ENCODE results near the gene TBC1D3H. TPM values are rescaled to one million over a fixed set of nuclear protein-coding genes. Genes with fewer than 3 reads are reported as not detected.
A peak's percentile ranks its signal among the peaks of the same experiment; 100 is the strongest.
"Not testable (repeated sequence)": the region's sequence is repeated elsewhere in the genome, so short reads cannot be mapped to it uniquely, and the experiment has no call there.

The TBC1D3H gene
- not detected for total RNA-seq

DNA sequence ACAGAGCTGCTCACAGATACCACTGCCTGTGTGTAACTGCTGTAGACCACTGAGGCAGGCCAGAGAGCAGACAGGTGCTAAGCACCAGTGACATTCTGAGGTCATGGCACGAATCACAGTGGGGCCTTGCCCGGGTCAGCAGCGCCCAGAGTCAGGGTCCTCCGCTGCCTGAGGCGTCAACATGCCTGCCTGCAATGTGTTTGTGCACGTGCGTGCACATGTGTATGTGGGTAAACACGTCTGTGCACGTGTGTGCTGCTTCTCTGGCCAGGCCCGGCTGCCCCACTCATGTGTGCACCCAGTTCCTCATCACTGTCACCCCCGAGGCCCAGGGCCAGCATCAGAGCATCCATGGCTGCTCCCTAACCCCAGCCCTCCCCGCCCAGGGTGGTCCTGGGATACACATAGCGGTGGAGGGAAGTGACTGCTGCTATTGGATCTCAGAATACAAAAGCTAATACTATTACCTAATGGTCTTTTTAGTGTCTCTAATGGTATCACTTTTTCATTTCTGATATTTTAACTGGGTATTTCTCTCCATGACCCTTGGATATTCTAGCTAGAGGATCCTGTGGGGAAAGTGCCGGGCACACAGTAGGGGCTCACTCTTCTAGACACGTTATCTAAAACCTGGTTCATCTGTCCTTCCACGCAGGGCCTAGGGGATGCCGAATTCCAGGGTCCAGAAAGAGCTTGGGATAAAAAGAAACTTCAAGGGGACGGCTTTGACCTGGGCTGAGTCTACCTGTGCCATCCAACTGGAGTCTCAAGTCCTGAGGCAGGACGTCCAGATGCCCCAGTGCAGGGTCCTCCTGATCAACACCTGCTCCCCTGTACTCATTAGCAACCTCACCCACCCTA lies at the start of gene TBC1D3H:
Gene TBC1D3H, minus strand, starts transcription at position 51 of the 861 bp plus-strand sequence. CDS start 1,540 bp downstream, outside the sequence.
- peak; percentile 3 for DNase-seq
- H3K4me1 Mint-ChIP-seq (ENCODE audit: low read depth); H3K4me3 Mint-ChIP-seq; ATAC-seq; H3K27me3 Mint-ChIP-seq (ENCODE audit: low read depth); H3K9me3 Mint-ChIP-seq; H3K36me3 Mint-ChIP-seq (ENCODE audit: insufficient read depth): not testable (repeated sequence)

DNA sequence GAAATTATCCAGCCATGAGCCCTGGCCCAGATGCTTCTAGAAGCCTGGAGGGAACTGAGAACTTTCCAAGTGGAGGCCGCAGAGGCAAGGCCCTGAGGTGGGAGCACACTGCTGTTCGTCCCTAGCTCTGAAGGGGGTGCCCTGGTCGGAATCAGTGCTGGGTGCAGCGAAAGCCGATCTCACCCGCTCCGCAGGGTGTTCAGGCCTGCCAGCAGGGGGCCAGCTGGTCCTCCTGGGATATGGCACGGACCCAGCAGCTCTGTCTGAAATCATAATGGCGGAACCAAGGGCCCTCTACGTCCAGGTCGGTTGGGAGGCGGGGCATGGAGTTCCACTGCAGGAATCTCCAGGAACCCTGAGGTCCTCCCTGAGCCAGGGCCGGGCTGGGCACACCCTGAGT lies 40.7 kb upstream of the TBC1D3H start:
- H3K4me3 Mint-ChIP-seq; H3K4me1 Mint-ChIP-seq (ENCODE audit: low read depth): not testable (repeated sequence)

DNA sequence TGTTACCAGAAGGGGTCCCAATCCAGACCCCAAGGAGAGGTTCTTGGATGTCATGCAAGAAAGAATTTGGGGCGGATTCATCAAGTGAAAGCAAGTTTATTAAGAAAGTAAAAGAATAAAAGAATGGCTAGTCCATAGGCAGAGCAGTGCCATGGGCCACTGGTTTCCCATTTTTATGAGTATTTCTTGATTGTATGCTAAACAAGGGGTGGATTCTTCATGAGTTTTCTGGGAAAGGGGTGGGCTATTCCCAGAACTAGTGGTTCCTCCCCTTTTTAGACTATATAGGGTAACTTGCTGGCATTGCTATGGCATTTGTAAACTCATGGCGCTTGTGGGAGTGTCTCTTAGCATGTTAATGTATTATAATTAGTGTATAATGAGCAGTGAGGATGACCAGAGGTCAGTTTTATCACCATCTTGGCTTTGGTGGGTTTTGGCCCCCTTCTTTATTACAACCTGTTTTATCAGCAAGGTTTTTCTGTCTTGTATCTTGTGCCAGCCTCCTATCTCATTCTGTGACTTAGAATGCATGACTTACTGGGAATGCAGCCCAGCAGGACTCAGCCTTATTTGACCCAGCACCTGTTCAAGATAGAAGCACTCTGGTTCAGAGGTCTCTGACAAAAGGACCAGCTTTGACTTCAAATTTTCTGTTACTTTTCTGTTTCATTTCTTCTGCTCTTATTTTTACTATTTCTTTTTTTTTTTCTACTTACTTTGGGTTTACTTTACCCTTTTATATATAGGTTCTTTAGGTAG lies 27.1 kb upstream of the TBC1D3H start:
- not testable (repeated sequence) for H3K4me1 Mint-ChIP-seq (ENCODE audit: low read depth); H3K9me3 Mint-ChIP-seq; ATAC-seq; H3K4me3 Mint-ChIP-seq; DNase-seq; H3K27me3 Mint-ChIP-seq (ENCODE audit: low read depth); H3K36me3 Mint-ChIP-seq (ENCODE audit: insufficient read depth)

More for the DNA sequence above, 40.7 kb upstream of the TBC1D3H start:
- H3K9me3 Mint-ChIP-seq; DNase-seq; H3K36me3 Mint-ChIP-seq (ENCODE audit: insufficient read depth); ATAC-seq; H3K27me3 Mint-ChIP-seq (ENCODE audit: low read depth): not testable (repeated sequence)

DNA sequence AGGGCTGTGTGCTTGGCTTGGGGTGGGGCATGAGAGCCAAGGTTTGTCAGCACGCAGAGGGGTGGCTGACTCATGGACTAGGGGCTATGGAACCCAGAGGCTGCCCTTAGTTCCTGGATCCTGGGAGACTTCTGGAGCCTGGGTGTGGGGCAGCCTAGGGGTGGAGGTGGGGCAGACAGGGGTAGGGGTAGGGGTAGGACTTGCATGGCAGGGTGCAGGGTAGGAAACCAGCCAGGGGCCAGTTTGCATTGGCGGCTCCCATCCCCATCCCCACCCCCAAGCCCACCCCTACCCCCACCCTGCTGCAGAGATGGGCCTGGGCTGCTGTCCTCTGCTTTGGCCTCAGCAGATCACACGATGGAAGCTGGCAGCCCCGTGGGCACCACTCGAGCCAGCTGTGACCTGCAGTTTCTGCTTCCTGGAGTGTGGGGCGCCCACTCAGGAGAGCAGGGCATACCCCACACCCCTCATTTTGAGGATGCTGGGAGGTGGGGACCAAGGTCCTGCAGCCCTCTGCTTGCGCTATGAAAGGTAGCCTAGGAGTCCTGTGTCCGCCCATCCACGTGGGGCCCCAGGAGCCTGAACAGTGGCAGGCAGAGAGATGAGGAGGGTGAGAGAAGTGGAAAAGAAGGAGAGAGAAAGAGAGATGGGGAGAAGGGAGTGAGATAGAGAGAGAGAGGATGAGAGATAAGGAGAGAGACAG lies 2.9 kb upstream of the TBC1D3H start:
- H3K4me1 Mint-ChIP-seq (ENCODE audit: low read depth); ATAC-seq; H3K9me3 Mint-ChIP-seq; H3K4me3 Mint-ChIP-seq; H3K27me3 Mint-ChIP-seq (ENCODE audit: low read depth); DNase-seq; H3K36me3 Mint-ChIP-seq (ENCODE audit: insufficient read depth): not testable (repeated sequence)

DNA sequence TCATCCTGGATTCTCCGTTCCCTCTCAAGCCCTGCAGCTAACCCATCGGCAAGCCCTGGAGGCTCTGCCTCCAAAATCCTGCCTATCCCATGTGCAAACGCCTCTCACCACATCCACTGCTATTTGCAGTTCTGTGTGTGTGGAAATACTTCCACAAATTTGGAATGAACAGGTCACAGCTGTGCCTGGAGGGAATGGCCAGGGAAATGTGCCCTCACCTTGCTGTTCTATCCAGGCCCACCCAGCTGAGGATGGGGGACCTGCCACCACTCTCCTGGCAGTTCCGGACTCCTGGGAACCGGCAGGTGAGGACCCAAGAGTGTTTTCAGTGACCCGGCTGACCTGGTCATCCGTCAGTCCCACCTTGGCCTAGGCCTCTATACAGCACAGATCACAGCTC lies 12.3 kb downstream of the TBC1D3H start:
- DNase-seq; H3K9me3 Mint-ChIP-seq; H3K27me3 Mint-ChIP-seq (ENCODE audit: low read depth); H3K36me3 Mint-ChIP-seq (ENCODE audit: insufficient read depth); H3K4me3 Mint-ChIP-seq; ATAC-seq; H3K4me1 Mint-ChIP-seq (ENCODE audit: low read depth): not testable (repeated sequence)

DNA sequence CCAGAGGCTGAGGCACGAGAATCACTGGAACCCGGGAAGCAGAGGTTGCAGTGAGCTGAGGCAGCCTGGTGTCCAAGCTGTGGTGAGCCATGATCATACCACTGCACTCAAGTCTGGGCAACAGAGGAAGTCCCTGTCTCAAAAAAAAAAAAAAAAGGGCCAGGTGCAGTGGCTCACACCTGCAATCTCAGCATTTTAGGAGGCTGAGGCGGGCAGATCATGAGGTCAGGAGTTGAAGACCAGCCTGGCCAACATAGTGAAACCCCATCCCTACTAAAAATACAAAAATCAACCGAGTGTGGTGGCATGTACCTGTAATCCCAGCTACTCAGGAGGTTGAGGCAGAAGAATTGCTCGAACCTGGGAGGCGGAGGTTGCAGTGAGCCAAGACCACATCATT lies 25.7 kb downstream of the TBC1D3H start:
- H3K27me3 Mint-ChIP-seq (ENCODE audit: low read depth); H3K36me3 Mint-ChIP-seq (ENCODE audit: insufficient read depth); DNase-seq; H3K4me3 Mint-ChIP-seq; H3K9me3 Mint-ChIP-seq; H3K4me1 Mint-ChIP-seq (ENCODE audit: low read depth); ATAC-seq: not testable (repeated sequence)

Other genes starting within 250 kb of the TBC1D3H start
- 1 to 10 TPM; 2.4 to 5.4 (median 4.0) TPM for gene TBC1D3B, start 211.8 kb downstream of the TBC1D3H start, total RNA-seq
- 100 to 1,000 TPM in 2 of 3 donors, 10 to 100 TPM in 1; 27.6 to 159 (median 112) TPM for gene CCL3L1, start 191.7 kb downstream of the TBC1D3H start, total RNA-seq
- gene CCL4L2, start 177.4 kb downstream of the TBC1D3H start, total RNA-seq = 100 to 1,000 TPM in 2 of 3 donors, 10 to 100 TPM in 1; 83.5 to 517 (median 380) TPM
- under 1 TPM in 1 of 3 donors, not detected in 2; 0.13 TPM for gene TBC1D3I, start 123.9 kb downstream of the TBC1D3H start, total RNA-seq
- gene TBC1D3G, start 64.6 kb downstream of the TBC1D3H start, total RNA-seq = not detected
- 10 to 100 TPM; 46.7 to 59.0 (median 50.8) TPM for gene ZNHIT3, start 98.2 kb upstream of the TBC1D3H start, total RNA-seq
- 100 to 1,000 TPM; 138 to 153 (median 151) TPM for gene MYO19, start 146.4 kb upstream of the TBC1D3H start, total RNA-seq
- gene PIGW, start 146.6 kb upstream of the TBC1D3H start, total RNA-seq = 10 to 100 TPM; 34.7 to 45.9 (median 38.0) TPM
- 10 to 100 TPM; 49.7 to 59.0 (median 51.5) TPM for gene GGNBP2, start 156.5 kb upstream of the TBC1D3H start, total RNA-seq
- 10 to 100 TPM; 11.6 to 13.0 (median 12.0) TPM for gene DHRS11, start 203.4 kb upstream of the TBC1D3H start, total RNA-seq
- 10 to 100 TPM; 17.2 to 23.8 (median 22.4) TPM for gene MRM1, start 213.1 kb upstream of the TBC1D3H start, total RNA-seq